HG03575 (cell line): ENCODE results near the gene NTN1.

Experiments used
- ATAC-seq: cut with Tn5 transposase; IDR thresholded peaks from one replicate; pipeline ENCODE4 v1.9.1; 2021; ENCODE audit not compliant: unreplicated experiment, insufficient number of reproducible peaks, low FRiP score; ENCODE audit errors: extremely low read depth

NTN1 gene

DNA sequence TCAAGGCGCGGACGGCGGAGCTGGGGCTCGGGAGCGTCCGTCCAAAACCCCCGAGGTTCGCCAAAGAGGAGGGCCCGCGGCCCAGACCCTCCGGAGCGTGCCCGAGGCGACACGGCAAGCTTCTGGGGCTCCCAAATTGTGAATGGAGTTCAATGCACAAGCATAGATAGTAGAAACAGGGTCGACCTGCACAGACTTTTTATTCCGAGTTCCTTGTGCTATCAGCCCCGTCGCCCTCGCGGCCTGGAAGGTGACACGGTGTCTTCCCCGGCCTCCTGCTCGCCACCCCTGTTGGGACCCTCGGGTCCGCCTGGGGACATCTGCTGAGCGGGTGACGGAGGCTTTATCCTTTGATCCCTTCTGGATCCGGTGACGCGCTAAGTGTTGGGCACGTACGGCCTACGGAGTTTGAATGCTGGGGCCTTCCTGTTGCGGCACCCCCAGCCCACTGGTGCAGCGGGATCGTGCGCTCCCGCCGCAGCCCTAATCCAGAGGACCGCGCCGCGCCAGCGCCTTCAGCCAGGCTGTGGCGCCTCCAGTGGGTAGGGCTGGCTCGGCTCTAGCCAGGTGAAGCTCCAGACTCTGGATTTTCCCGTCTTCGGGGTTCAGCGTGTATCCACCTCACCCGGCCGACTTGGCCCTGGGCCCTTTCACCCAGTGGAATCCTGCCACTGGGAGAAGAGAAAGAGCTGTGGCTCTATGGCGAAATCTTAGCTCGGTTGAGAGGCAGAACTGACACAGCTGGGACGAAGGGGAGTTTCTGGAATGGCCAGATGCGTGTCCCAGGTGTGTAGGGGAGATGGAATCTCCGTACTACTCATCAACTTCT is 17.0 kb upstream of the NTN1 start:
- no peak for ATAC-seq

DNA sequence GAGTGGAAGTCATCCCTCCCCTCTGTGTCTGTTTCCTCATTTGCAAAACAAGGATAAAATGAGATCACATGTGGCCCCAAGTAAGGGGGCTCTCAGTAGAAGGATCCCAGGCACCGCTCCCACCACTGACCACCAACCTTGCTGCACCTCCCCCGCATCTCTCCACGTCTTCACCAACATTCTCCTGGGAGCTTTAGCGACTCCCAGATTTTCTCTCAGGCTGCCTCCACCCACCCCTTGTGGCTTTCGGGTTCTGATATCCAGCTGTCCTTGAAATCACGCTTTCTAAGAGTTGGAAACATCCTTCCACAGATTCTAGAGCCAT is 16.4 kb upstream of the NTN1 start:
- no peak for ATAC-seq

DNA sequence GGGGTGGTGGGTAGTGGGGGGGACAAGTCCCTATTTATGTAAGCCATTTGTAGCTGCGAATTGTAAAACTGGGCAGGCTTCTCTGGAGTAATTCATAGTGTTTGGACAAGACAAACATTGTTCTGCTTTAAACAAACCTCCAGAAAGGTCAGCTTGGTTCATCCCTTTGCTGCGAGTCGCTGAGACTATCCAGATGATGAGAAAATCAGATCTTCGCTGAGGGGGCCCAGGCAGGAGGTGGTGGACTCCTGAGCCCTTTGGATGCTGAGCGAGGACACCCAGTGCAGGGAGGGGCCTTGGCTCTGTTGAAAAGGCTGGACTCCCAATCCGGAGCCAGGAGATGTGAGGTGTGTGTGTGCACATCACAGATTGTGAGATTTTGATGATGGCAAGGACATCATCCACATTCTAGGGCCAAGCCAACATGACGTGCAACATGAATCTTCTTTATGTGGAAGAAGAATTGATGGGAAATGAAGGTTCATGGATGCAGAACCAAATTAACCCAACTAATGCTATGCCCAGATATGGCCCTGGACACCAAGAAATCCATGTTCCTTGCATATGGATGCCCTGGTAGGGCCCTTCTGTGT is 15.0 kb upstream of the NTN1 start:
- no peak for ATAC-seq

DNA sequence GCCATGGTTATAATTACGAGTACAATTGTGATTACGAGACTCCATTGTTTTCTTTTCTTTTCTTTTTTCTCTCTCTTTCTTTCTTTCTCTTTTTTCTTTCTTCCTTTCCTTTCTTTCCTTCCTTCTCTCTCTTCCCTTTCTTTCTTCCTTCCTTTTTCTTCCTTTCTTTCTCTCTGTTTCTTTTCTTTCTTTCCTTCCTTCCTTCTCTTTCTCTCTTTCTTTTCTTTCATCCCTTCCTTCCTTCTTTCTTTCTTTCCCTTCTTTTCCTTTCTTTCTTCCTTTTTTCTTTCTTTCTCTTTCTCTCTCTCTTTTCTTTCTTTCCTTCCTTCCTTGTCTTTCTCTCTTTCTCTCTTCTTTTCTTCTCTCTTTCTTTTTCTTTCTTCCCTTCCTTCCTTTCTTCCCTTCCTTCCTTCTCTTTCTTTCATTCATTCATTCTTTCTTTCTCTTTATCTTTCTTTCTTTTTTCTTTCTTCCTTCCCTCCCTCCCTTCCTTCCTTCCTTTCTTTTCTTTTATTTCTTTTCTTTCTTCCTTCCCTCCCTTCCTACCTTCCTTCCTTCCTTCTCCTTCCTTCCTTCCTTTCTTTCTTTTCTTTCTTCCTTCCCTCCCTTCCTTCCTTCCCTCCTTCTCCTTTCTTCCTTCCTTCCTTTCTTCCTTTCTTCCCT is 14.1 kb upstream of the NTN1 start:
- no peak for ATAC-seq

DNA sequence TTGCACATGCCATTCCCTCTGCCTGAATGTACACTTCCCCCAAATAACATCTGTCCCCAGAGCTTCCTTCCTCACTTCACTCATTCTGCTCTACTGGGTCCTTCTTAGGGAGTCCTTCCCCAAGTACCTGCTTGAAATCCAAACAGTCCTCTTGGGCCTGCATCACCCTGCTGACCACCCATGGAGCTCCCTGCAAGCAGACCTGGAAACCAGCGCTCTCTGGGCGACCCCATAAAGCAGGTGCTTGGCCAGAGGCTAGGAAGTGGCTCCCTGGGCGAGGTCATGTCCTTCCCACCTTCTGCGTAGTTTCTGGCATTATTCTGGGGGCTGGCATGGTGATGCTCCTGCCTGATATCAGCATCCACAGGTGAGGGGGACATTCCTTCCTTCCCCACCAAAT is 12.2 kb upstream of the NTN1 start:
- no peak for ATAC-seq

DNA sequence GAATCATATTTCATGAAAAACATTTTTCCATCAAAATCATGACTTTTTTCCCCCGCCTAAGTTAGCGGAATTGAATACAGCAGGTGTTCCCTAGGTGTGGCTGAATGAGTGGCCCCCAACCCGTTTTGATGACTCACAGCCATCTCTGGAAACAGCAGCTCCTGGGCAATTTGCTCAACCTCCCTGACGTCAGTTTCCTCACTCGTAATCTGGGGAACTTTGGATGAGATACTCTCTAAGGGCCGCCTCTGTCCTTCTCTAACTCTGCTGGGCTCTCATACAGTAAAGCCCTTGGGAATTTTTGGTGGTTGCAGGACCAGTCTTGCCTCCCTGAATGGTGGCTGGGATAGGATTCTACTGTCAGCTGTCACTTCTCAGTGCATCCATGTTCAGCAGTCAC is 11.6 kb upstream of the NTN1 start:
- ATAC-seq, result no peak

DNA sequence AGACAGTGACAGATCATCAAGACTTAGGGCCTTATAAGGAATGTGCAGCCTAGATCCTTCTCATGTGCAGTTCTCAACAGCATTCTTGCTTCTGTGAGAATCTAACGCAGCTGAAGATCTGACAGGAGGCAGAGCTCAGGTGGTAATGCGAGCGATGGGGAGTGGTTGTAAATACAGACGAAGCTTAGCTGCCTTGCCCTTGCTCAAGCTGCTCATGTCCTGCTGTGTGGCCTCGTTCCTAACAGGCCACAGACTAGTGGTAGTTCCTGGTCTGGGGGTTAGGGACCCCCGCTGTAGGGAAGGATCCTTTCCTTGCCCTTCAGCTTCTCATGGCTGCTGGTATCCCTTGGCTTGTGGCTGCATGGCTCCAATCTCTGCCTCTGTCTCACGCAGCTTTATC is 10.3 kb upstream of the NTN1 start:
- ATAC-seq, result no peak

DNA sequence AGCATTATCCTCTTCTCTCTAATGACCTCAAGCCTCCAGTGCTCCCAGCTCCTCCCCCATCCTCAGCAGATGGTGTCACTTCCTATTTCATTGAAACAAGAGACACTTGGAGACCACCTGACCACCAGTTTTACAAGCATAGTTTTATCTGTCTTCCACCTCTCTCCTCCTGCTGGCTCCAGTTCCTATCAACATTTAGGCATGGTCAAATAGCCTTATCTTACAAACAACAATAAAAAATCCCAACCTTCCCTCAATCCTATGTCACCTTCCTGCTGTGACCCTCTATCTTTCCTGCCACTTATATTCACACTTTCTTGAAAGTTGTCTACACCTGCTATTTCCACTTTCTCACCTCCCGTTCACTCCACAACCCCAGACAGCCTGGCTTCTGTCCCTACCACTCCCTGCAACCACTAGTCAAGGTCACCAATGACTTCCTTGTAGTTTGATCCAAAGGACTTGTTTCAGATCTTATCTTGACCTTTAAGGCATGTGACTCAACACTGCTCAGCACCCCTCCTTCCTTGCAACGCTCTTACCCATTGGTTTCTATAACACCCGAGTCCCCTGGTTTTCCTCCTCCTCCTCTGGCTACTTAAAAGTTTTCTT is 4.3 kb upstream of the NTN1 start:
- ATAC-seq, result no peak

DNA sequence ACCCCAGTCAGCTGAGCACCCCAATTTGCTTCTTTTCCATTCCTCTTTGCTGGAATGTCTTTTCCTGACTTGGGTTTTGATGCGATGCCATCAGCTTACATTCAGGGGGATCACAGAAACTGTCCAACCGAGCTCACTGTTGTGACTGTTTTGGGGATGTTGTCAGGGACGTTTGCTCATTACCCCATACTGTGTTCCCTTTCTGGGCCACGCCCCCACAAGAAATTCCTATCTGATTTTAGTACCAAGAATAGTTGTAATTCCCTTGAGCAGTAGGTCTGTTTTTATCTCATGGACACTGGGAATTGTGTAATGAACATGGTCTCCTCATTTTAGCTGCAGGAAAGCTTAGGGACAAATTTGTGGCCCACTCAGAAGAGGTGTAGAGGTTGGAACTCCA is 2.6 kb upstream of the NTN1 start:
- ATAC-seq, result no peak

DNA sequence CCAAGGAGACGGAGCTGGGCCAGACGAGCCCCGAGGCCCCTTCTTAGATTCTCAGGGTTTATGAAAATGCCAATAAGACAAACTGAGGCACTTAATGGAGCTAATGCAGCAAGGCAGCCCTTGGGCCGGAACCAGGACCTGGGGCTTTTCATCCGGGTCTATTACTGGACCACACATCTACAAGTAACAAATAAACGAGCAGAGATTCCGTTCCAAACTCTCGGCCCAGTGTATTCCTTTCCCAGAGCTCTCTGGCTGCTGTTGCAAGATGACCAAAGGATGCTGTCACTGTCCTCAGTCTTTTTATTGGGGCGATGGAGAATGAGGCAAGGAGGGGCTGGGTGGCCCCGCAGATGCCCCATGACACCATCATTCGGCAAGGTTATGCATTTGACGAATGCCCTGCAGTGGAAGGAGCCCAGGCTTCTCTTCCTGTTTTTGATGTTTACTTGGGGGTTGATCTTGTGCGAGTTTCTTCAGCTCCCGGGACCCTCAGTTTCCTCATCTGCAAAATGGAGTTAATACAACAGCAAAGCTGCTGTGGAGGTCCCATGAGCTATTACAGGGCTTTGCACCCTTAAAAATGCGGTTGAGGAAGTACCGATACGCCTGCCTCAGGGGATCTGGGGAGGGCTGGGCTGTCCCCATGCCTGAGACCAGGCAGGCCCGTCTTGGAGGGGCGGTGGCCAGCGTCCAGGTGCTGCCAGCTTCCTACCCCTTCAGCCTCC is 1.1 kb upstream of the NTN1 start:
- ATAC-seq, result no peak

DNA sequence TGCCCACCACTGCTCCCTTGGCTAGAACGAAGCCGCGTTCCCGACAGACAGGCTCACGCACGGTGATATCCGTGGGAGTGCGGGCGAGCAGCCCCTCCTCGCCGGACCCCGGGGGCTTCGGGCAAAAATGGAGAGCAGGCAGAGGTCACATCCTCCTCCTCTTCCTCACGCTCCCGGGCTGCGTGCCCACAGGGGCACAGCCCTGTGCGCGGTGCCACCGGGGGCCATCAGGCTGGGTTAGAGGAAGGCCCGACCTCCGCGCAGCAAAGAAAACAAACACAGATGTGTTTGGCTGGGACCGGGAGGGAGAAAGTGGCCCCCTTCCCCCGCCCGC is 519 bp upstream of the NTN1 start:
- no peak for ATAC-seq

DNA sequence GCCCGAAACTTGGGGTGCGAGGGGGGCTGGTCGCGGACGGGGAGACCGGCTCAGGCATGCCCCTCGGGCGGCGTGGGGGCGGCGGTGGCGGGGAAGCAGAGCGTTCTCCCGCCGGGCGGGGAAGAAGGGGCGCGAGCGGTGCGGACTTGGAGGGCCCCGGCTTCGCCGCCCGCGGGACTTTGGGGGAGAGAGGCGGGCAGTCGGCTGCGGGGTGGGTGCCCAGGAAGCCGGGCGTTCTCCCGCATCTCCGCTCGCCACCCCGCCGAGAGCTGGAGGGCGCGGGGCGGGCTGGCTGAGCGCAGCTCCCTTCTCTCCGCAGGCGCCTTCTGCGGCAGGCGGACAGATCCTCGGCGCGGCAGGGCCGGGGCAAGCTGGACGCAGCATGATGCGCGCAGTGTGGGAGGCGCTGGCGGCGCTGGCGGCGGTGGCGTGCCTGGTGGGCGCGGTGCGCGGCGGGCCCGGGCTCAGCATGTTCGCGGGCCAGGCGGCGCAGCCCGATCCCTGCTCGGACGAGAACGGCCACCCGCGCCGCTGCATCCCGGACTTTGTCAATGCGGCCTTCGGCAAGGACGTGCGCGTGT is 772 bp downstream of the NTN1 start:
- no peak for ATAC-seq

DNA sequence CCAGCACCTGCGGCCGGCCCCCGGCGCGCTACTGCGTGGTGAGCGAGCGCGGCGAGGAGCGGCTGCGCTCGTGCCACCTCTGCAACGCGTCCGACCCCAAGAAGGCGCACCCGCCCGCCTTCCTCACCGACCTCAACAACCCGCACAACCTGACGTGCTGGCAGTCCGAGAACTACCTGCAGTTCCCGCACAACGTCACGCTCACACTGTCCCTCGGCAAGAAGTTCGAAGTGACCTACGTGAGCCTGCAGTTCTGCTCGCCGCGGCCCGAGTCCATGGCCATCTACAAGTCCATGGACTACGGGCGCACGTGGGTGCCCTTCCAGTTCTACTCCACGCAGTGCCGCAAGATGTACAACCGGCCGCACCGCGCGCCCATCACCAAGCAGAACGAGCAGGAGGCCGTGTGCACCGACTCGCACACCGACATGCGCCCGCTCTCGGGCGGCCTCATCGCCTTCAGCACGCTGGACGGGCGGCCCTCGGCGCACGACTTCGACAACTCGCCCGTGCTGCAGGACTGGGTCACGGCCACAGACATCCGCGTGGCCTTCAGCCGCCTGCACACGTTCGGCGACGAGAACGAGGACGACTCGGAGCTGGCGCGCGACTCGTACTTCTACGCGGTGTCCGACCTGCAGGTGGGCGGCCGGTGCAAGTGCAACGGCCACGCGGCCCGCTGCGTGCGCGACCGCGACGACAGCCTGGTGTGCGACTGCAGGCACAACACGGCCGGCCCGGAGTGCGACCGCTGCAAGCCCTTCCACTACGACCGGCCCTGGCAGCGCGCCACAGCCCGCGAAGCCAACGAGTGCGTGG is 1.5 kb downstream of the NTN1 start:
- no peak for ATAC-seq

DNA sequence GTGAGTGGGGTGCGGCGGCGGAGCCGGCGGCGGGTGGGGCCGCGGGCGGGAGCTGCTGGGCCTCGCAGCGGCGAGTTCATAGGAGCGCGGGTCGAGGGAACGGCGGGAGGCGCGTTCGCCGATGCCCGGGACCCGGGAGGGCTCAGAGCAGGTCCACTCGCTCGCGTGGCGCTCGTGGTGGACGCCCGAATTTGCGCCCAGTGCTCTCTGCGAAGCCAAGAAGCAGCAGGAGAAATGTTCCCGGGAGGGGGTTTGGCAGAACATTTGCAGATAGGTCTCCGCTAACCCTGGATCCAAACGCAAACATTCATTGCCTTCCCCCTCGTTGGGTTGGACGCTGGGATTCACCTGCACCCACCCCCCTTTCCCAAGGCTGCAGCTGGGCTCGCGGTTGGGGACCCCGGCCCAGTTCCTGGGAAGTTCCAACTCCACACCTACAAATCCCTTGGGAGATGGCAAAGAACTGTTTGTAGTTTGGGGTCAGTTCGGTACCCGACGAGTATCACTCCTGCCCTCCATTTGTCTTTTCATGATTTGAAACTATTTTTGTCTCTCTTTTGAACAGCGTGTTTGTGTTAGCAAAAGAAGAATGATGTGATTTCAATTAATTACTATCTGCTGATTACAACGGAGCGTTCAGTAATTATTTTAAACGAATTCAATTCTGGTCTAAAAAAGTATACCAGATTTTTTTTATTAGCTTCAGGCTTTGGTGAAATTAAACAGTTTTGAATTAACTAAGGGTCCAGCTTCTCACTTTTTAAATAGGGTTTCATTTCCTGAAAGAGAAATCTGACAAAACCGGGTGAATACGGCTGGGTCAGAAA is 2.3 kb downstream of the NTN1 start:
- ATAC-seq, result no peak

DNA sequence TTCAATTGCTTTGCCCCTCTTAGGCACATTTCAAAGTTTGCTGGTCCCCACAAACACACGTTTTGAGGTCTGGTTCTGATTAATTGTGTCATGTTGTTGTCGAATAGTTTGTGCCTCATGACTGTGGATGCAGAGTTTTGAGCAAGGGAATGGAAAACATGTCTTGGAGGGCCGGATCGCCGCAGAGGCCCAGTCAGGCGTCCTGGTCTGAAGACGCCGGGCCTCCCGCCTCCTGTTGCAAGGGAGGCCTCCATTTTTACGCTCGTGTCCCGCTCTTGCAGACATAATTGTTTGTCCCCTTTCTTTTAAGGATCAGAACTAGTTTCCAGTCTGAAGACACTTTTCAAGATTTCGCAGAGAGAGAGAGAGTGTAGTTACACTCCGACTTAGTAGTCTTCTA is 3.2 kb downstream of the NTN1 start:
- ATAC-seq, result no peak

DNA sequence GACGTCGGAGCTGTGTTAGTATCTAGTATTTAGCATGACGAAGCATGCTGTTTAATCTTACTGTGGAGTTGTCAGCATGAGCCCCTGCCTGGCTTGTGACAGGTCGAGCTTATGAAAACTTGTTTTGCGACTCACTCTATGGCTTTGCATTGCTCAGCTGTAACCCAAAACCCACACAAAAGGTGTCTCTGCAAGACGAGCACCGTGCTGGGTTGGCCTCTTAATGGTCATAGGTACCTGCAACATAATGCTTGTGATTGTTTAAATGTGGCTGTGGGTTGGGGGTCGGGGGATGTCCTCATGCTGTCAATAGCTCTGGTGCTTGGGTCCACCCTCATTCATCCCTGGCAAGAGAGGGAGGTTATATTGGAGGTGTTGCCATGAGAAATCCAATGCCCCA is 5.4 kb downstream of the NTN1 start:
- ATAC-seq, result no peak

DNA sequence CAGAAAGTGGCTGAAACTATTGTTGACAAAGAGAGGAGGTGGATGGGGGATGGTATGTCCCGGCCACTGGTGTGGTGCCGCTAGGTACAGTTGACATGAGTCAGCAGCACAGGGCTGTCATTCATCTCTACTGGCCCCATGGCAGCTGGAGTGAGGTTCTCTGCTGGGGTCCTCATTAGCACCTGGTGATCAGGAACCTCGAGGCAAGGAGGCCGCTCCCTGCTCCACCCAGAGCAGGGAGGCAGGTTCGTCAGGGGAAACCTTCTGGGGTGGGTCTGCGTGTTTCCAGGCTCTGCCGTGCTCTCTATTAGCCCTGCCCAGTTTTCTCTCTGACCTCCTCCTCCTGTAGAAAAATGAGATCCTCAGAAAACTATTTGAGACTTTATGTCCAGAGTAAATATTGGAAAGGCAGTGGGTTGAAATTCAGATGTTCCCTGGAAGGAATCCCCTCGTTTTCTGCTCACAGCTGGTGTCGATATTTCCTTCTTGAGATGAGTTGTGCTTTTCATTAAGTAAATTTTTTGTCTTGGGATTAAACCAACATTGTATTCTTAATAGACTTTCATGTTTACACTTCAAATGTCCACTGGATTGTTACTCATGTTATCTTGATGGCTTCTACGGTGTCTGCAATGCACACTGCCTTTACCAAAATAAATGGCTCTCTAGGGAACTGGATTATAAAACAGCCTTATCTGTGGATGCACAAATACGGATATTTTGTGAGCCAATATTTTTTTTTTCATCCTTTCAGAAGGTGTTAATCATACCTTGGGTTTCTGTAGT is 7.1 kb downstream of the NTN1 start:
- no peak for ATAC-seq
